ENCODE results near the gene ELFN2.

Gene ELFN2

GRCh38 chr22:37345863-37346504 lies 81.3 kb downstream of the ELFN2 start:
- Histone ChIP-seq H3K9ac (no peak overlapping the region), H3K4me2 (ENCODE audit: low read length) (no peak overlapping the region), H3K27me3 (ENCODE audit: control insufficient read depth, insufficient read depth, low read length) (no peaks in the 10 kb centered on the region), H2AFZ (no peak overlapping the region), H3K4me1 (no peaks in the 10 kb centered on the region), H3K27ac (no peak overlapping the region), H3K79me2 (no peaks in the 10 kb centered on the region), H3K36me3 (ENCODE audit: control insufficient read depth, insufficient read depth, low read length) (no peaks in the 10 kb centered on the region), H3K9me3 (ENCODE audit: control insufficient read depth, low read length) (no peaks in the 10 kb centered on the region), H3K4me3 (ENCODE audit: low read depth, low read length) (no peak overlapping the region)
- no peak for TF ChIP-seq CTCF (IDR thresholded peaks at IDR 0.05)

- no peaks in the 10 kb centered on the region for H3K36me3 ChIP-seq (ENCODE audit: control insufficient read depth, insufficient read depth, low read length)
- TF ChIP-seq CTCF (IDR thresholded peaks at IDR 0.05): no peak
- no peaks in the 10 kb centered on the region for H3K79me2 ChIP-seq
- no peak overlapping the region for H3K4me2 ChIP-seq (ENCODE audit: low read length)
- H3K4me3 ChIP-seq (ENCODE audit: low read depth, low read length): no peak overlapping the region
- H3K27me3 ChIP-seq (ENCODE audit: control insufficient read depth, insufficient read depth, low read length): no peaks in the 10 kb centered on the region
- no peak overlapping the region for H3K27ac ChIP-seq
- H3K4me1 ChIP-seq: no peaks in the 10 kb centered on the region
- no peak overlapping the region for H3K9ac ChIP-seq
- H2AFZ ChIP-seq: no peak overlapping the region
- no peaks in the 10 kb centered on the region for H3K9me3 ChIP-seq (ENCODE audit: control insufficient read depth, low read length)
Measured at GRCh38 chr22:37344735-37345449, 82.4 kb downstream of the ELFN2 start.

GRCh38 chr22:37343863-37344734 lies 83.2 kb downstream of the ELFN2 start:
- Histone ChIP-seq H3K36me3 (ENCODE audit: control insufficient read depth, insufficient read depth, low read length) (no peaks in the 10 kb centered on the region), H3K4me1 (no peaks in the 10 kb centered on the region), H3K9ac (no peak overlapping the region), H2AFZ (no peak overlapping the region), H3K79me2 (no peaks in the 10 kb centered on the region), H3K27ac (no peak overlapping the region), H3K27me3 (ENCODE audit: control insufficient read depth, insufficient read depth, low read length) (no peaks in the 10 kb centered on the region), H3K9me3 (ENCODE audit: control insufficient read depth, low read length) (no peaks in the 10 kb centered on the region), H3K4me3 (ENCODE audit: low read depth, low read length) (no peak overlapping the region), H3K4me2 (ENCODE audit: low read length) (no peak overlapping the region)
- no peak for TF ChIP-seq CTCF (IDR thresholded peaks at IDR 0.05)

- H2AFZ ChIP-seq: no peak overlapping the region
- no peak overlapping the region for H3K4me2 ChIP-seq (ENCODE audit: low read length)
- TF ChIP-seq CTCF (IDR thresholded peaks at IDR 0.05): no peak
- H3K36me3 ChIP-seq (ENCODE audit: control insufficient read depth, insufficient read depth, low read length): no peaks in the 10 kb centered on the region
- H3K9ac ChIP-seq: no peak overlapping the region
- no peak overlapping the region for H3K4me3 ChIP-seq (ENCODE audit: low read depth, low read length)
- H3K79me2 ChIP-seq: no peaks in the 10 kb centered on the region
- no peak overlapping the region for H3K27ac ChIP-seq
- no peaks in the 10 kb centered on the region for H3K9me3 ChIP-seq (ENCODE audit: control insufficient read depth, low read length)
- H3K4me1 ChIP-seq: no peaks in the 10 kb centered on the region
- H3K27me3 ChIP-seq (ENCODE audit: control insufficient read depth, insufficient read depth, low read length): no peaks in the 10 kb centered on the region
Measured at GRCh38 chr22:37343348-37343747, 83.9 kb downstream of the ELFN2 start.

Data from parathyroid adenoma (tissue), 2 donors.